Nucleus accumbens (tissue), 56 donors: ENCODE measurements around the gene AREL1.
"Not testable (repeated sequence)": the region's sequence is repeated elsewhere in the genome, so short reads cannot be mapped to it uniquely, and the experiment has no call there.

Experiments
- DNase-seq, 56 donors: peaks; one replicate each; lab custom pipeline; 2025; lab: John Stamatoyannopoulos, UW

AREL1 gene

GRCh38 chr14:74712499-74713394 lies at the start of gene AREL1, which contains the start of gene FCF1:
TSS of gene AREL1 (minus strand) at chr14:74713080. CDS start at chr14:74685615, 27,465 bp downstream.
TSS of gene FCF1 (plus strand) at chr14:74713144. CDS start at chr14:74713198, 54 bp downstream.
- no peak for DNase-seq

DNA sequence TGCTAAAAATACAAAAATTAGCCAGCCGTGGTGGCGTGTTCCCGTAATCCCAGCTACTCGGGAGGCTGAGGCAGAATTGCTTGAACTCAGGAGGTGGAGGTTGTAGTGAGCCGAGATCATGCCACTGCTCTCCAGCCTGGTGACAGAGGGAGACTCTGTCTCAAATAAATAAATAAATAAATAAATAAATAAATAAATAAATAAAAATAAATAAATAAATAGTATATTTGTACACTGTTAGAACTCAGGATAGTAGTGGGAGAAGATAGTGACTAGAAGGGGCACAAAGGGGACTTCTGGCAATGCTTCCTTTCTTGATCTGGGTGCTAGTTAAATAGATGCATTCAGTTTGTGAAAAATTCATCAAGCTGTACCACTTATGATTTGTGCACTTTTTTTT lies 45.6 kb upstream of the AREL1 start:
- DNase-seq = not testable (repeated sequence)

DNA sequence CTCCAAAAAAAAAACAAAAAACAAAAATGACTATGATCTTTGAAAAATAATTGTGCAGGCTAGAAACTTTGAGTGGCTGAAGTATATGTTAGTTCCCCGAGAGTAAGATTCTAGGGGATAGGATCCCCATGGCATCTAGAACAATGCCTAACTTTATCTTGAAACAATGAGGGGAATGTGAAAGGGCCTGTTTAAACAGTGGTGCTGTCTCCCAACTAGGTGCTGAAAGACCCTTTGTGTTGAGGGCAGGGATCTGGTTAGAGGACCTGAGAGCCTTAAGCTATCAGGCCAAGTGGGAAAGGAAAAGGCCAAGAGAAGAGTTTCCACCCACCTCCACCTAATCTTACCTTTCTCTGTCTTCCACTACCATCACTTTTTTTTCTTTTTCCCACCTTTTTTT lies 43.4 kb upstream of the AREL1 start:
- DNase-seq = no peak

DNA sequence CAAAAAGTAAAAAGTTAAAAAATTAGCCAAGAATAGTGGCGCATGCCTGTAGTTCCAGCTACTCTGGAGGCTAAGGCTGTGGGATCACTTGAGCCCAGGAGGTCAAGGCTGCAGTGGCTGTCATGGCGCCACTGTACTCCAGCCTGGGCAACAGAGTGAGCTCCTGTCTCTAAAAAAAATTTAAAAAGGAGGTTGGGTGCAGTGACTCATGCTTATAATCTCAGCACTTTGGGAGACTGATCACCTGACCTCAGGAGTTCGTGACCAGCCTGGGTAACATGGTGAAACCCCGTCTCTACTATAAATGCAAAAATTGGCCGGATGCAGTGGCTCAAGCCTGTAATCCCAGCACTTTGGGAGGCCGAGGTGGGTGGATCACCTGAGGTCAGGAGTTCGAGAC lies 42.0 kb upstream of the AREL1 start:
- DNase-seq = no peak

- no peak for DNase-seq
These were observed 41.3 kb upstream of the AREL1 start for GRCh38 chr14:74754157-74754556.

GRCh38 chr14:74747237-74747636 lies 34.4 kb upstream of the AREL1 start:
- no peak for DNase-seq

- no peak for DNase-seq
These were observed 26.6 kb upstream of the AREL1 start for GRCh38 chr14:74739293-74740030.

DNA sequence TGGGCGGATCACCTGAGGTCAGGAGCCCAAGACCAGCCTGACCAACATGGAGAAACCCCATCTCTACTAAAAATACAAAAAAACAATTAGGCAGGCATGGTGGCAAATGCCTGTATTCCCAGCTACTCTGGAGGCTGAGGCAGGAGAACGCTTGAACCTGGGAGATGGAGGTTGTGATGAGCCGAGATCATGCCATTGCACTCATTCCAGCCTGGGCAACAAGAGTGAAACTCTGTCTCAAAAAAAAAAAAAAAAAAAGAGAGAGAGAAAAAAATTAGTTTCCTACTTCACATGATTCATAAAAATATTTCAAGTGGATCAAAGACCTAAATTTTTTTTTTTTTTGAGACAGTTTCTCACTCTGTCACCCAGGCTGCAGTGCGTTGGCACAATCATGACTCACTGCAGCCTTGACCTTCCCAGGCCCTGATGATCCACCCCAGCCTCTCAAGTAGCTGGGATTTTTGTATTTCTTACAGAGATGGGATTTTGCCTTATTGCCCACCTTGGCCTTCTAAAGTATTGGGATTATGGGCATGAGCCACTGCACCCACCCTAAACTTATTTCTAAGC lies 25.0 kb upstream of the AREL1 start:
- DNase-seq = no peak

GRCh38 chr14:74735125-74735524 lies 22.2 kb upstream of the AREL1 start:
- DNase-seq = no peak

DNA sequence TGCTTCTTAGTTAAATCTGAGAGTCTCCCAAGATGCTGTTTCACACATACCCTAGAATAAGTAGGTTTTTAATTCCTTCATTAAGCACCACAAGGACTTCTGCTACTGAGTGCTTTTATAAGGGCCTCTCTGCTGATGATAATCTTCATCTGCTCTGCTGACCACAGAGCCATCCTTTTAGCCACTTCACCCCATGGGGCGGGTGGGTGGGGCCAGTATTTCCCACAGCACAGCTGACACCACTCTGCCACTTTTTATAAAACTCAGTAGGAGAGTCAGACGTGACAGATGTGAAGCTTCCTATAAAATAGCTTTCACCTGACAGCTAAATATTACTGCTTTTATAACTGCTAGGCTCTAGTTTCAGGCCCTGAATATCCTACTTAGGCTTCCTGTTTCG lies 20.3 kb upstream of the AREL1 start:
- no peak for DNase-seq

- DNase-seq = no peak
These were observed 19.5 kb upstream of the AREL1 start for GRCh38 chr14:74732387-74732786.

- no peak for DNase-seq
These were observed 10.3 kb upstream of the AREL1 start for GRCh38 chr14:74723134-74723533.

DNA sequence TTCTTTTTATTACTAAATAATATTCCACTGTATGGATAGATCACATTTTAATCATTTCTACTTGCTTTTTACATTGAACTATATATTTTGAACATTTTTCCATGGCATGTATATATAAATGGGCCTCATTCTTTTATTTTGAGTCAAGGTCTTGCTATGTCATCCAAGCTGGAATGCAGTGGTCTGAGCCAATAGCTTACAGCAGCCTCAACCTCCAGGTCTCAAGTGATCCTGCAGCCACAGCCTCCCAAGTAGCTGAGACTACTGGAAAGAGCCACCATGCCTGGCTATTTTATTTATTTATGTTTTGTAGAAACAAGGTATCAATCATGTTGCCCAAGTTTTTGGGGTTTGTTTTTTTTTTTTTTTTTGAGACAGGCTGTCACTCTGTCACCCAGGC lies 7.6 kb upstream of the AREL1 start:
- DNase-seq = no peak

DNA sequence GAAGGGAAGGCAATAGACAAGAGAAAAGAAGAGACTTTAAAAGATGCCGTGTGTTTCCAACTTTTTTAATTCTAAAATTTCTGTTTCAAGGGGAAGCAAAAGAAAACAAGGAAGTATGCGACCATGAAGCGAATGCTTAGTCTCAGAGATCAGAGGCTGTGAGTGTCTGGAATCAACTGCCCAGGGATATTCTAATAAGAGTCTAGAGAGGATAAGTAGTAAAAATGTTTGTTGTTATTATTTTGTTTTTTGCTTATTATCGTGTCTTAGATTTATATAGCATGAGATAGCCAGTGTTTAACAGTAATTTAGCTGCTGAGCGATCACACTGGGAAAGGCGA lies 485 bp upstream of the AREL1 start:
- no peak for DNase-seq

DNA sequence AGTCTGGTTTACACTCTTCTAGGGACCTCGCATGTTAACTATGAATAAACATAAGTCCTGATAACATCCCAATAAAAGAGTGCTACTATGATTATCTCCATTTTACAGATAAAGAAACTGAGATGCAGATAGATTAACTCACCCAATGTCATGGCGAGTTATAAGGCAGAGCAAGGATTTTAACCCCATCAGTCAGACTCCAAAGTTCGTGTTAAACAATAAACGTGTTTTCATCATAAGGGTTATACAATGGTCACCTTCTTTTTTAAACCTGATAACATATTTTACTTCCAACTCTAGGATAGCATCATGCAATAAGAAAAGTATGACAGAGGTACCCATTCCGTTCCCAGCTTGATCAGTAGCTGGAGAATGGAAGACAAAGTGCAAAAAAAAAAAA lies 1.2 kb downstream of the AREL1 start:
- no peak for DNase-seq

DNA sequence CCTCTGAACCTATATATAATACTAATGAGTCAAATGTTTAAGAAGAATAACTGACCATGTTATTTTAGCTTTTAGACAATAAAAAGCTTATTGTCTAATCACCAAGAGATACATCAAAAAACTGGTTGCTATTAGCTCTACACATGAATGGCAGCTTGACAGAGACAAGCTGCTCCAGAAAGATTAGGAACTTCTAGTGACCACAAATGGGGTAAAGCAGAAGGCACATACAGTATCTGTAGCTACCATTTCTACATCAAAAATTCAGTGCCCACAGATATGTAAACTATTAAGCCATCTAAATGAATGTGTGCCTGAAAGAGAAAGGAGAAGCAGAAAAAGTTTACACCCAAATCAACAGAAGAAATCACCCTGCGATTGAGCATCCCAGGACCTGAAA lies 2.4 kb downstream of the AREL1 start:
- no peak for DNase-seq

DNA sequence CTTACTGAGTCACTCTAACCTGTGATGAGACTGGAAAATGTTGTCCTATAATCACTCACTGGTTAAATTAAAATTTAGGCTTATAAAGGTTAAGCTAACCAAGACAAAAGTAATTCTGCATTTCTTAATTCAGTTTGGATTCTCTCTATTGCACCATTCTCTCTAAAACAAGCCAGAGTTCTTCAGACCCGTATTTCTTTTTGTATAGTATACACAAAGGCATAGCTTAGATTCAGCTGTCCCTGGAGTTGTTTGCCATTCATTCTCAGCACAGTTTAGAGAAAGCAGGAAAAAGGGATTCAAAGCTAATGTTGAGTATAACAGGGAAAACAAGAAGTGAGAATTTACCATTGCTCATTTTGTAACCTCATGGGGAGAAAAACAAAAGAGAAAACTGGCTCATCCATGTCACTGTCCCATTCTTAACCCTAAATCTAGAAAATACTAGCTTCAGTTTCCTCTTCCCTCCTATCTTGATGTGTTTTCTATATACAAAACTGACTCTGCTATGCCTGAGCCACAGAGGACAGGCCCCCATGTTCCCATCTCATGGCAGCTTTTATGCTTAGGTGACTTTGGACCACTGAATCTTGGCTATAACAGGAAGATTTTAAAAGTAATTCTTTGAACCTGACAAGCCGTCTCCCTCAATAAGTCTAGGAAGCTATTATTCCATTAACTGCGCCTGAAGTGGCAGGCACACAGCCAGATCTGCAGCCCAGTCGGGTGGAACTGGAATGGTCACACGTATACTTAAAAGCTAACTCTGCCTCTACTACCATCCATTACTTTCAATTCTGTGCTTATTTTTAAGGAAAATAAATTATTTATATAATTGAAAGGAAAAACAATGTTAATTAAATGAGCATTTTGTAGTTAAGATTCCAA lies 7.0 kb downstream of the AREL1 start:
- DNase-seq = no peak

DNA sequence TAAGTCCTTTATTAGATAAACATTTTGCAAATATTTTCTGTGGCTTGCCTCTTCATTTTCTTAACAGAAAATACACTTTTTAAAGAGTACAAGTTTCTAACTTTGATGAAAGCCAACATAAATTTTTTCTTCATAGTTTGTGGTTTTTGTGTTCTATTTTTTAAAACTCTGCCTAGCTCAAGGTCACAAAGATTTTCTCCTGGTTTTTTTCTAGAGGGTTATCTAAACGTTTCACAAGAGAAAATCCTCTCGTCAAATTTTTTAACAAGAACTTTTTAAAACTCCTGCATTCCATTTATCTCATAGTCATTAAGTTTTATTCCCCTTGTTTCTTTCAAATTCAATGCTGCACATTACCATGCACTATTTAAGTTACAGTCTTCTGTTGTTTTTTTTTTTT lies 8.2 kb downstream of the AREL1 start:
- no peak for DNase-seq

DNA sequence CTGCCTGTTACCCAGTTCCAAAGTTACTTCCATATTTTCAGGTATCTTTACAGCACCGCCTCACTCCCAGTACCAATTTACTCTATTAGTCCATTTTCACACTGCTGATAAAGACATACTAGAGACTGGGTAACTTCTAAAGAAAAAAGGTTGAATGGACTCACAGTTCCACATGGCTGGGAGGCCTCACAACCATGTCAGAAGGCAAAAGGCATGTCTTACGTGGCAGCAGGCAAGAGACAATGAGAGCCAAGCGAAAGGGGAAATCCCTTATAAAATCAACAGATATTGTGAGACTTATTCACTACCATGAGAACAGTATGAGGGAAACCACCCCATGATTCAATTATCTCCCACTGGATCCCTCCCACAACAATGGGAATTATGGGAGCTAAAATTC lies 9.8 kb downstream of the AREL1 start:
- no peak for DNase-seq

GRCh38 chr14:74702293-74702692 lies 10.6 kb downstream of the AREL1 start:
- DNase-seq = no peak

DNA sequence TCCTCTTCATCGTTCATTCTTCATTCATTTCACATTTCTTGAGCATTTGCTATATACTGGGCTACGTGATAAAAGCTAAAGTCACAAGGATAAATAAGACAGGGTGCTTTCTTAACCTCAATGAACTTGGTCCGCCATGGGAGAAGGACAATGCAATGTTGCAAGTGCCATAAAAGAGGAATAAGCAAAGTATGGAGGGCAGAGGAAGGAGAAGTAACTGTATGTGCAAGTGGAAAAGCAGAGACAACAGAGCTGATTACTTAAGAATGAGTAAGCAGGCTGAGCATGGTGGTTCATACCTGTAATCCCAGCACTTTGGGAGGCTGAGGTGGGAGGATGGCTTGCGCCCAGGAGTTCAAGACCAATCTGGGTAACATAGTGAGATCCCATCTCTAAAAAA lies 14.4 kb downstream of the AREL1 start:
- DNase-seq = no peak
